ENCODE measurements around the gene HRK. TPM values are rescaled to one million over a fixed set of nuclear protein-coding genes. Genes with fewer than 3 reads are reported as not detected.
A peak's percentile ranks its signal among the peaks of the same experiment; 100 is the strongest.

HRK gene
- total RNA-seq, 1 experiment from 2014 or later, result 2.6 TPM

DNA sequence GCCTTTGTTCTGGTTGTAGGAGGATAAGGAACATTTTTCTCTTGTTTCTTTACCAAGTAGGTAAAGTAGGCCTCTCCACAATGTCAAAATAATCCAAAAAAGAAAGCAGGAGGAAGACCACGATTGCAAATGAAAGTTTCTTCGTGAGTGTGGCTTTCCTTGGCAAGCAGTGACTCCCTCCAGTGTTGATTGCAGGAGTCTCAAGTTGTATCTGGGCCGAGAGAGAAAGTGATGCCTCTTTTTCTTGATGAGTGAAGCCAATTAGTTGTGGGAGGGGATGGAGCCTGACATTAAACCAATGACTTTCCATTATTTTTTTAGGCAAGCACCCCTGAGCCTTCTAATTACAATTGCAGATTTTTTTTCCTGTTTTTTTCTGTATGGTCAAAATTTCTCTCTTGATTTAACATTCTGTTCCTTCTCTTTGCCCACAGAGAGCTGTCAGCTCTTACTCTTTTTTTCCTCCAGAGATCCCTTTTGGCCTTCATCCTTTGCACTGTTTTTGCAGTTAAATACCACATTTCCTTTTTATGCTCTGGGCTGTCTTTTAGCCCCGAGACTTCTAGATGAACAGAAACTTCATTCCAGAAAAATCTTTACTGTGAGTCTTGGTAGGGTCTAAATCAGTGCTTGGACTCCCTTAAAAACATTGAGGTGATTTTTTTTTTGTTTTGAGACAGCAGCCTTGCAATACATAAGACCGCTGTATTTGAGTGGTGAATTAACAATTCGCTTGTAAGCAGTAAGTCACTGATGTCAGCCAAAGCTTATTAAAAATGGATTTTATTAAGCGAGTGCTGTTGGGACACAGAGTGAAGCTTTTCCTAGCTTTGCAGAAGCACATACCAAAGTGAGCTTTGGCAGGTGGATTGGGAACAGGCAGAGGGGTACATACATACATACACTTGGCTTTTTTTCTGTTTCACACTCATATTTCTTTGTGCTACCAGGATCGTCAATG lies 45.3 kb upstream of the HRK start:
- TF ChIP-seq, protein P1, sequence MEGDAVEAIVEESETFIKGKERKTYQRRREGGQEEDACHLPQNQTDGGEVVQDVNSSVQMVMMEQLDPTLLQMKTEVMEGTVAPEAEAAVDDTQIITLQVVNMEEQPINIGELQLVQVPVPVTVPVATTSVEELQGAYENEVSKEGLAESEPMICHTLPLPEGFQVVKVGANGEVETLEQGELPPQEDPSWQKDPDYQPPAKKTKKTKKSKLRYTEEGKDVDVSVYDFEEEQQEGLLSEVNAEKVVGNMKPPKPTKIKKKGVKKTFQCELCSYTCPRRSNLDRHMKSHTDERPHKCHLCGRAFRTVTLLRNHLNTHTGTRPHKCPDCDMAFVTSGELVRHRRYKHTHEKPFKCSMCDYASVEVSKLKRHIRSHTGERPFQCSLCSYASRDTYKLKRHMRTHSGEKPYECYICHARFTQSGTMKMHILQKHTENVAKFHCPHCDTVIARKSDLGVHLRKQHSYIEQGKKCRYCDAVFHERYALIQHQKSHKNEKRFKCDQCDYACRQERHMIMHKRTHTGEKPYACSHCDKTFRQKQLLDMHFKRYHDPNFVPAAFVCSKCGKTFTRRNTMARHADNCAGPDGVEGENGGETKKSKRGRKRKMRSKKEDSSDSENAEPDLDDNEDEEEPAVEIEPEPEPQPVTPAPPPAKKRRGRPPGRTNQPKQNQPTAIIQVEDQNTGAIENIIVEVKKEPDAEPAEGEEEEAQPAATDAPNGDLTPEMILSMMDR (conservative IDR thresholded peaks at IDR 0.05), result no peak; the same call in 2 of the 3 replicates
- Histone ChIP-seq H2BK120ac (ENCODE audit: low read depth, low read length, poor library complexity, severe bottlenecking) (no peak overlapping the region), H3T11ph (ENCODE audit: low read length) (no peak overlapping the region), H4K20me1 (ENCODE audit: control insufficient read depth, insufficient read depth, insufficient read length) (no peaks in the 10 kb centered on the region), H3K18ac (ENCODE audit: insufficient read length, low read depth, low read length) (no peak overlapping the region), H4K5ac (ENCODE audit: insufficient read length, low read depth, low read length) (no peak overlapping the region), H3K27me3 (ENCODE audit: insufficient read depth, low read length) (no peaks in the 10 kb centered on the region), H3K14ac (ENCODE audit: insufficient read depth, low read length) (no peak overlapping the region), H3K9me3 (ENCODE audit: control insufficient read depth, low read depth, low read length) (no peaks in the 10 kb centered on the region), H3K4me1 (ENCODE audit: insufficient read depth, low read length) (no peaks in the 10 kb centered on the region), H2BK12ac (ENCODE audit: insufficient read length, low read depth, low read length) (no peak overlapping the region), H2AK5ac (ENCODE audit: insufficient read length, low read length) (no peak overlapping the region), H3K79me2 (ENCODE audit: insufficient read depth, low read length) (no peaks in the 10 kb centered on the region), H2BK15ac (ENCODE audit: low read depth, low read length) (no peak overlapping the region), H4K8ac (replicated peaks; ENCODE audit: insufficient read length, low read depth, low read length) (no peak overlapping the region), H2BK20ac (ENCODE audit: low read depth, low read length, poor library complexity, severe bottlenecking) (no peak overlapping the region), H3K4ac (ENCODE audit: low read depth, low read length) (no peak overlapping the region), H2BK5ac (ENCODE audit: insufficient read length, low read length) (no peak overlapping the region), H3K23me2 (ENCODE audit: insufficient read length, low read depth, low read length, poor library complexity, severe bottlenecking) (no peaks in the 10 kb centered on the region), H3K27ac (ENCODE audit: insufficient read length, low read depth, low read length) (no peak overlapping the region), H4K91ac (ENCODE audit: insufficient read length, low read depth, low read length) (peak overlapping the region; percentile 62), H3K56ac (ENCODE audit: insufficient read length, low read depth, low read length) (no peak overlapping the region), H3K23ac (ENCODE audit: insufficient read length, low read depth, low read length) (no peak overlapping the region), H3K9ac (ENCODE audit: extremely low read depth, insufficient read length, low read length) (no peak overlapping the region), H3K4me2 (ENCODE audit: insufficient read depth, insufficient read length, low read length) (no peak overlapping the region), H2AFZ (ENCODE audit: low read length) (no peak overlapping the region), H3K79me1 (ENCODE audit: insufficient read depth, low read depth, low read length, poor library complexity, severe bottlenecking) (no peaks in the 10 kb centered on the region)
- peaks cover 6 to 20% (median 17%) of the 10 kb centered on the region in 3 experiments; a peak in 6 of 7 replicates for H3K36me3 Mint-ChIP-seq (ENCODE audit: insufficient read depth in 1 of 3, low read depth in 3 of 3)
- H3K9me3 Mint-ChIP-seq, result no peaks in the 10 kb centered on the region
- DNase-seq, result no peak
- no peaks in the 10 kb centered on the region for H3K27me3 Mint-ChIP-seq (ENCODE audit: low read depth)
- no CpG with 5 or more reads among the region's 8 CpGs for WGBS (ENCODE audit: extremely low coverage, insufficient read length, low lambda C conversion rate)
- H3K27ac Mint-ChIP-seq, result peak overlapping the region in 2 of 3 experiments; percentile 21 to 68; a peak in 3 of 7 replicates
- H3K4me3 Mint-ChIP-seq, result no peak overlapping the region
- H3K4me1 Mint-ChIP-seq, result peaks cover 7 to 9% of the 10 kb centered on the region in 2 experiments
